HG03521 (cell line): ENCODE results near the gene METAP1.
"Not testable (repeated sequence)": the region's sequence is repeated elsewhere in the genome, so short reads cannot be mapped to it uniquely, and the experiment has no call there.

Experiments
- ATAC-seq: cut with Tn5 transposase; IDR thresholded peaks from one replicate; pipeline ENCODE4 v1.9.1; 2021; ENCODE audit warnings: mild to moderate bottlenecking, moderate library complexity; ENCODE audit not compliant: unreplicated experiment

METAP1 gene

DNA sequence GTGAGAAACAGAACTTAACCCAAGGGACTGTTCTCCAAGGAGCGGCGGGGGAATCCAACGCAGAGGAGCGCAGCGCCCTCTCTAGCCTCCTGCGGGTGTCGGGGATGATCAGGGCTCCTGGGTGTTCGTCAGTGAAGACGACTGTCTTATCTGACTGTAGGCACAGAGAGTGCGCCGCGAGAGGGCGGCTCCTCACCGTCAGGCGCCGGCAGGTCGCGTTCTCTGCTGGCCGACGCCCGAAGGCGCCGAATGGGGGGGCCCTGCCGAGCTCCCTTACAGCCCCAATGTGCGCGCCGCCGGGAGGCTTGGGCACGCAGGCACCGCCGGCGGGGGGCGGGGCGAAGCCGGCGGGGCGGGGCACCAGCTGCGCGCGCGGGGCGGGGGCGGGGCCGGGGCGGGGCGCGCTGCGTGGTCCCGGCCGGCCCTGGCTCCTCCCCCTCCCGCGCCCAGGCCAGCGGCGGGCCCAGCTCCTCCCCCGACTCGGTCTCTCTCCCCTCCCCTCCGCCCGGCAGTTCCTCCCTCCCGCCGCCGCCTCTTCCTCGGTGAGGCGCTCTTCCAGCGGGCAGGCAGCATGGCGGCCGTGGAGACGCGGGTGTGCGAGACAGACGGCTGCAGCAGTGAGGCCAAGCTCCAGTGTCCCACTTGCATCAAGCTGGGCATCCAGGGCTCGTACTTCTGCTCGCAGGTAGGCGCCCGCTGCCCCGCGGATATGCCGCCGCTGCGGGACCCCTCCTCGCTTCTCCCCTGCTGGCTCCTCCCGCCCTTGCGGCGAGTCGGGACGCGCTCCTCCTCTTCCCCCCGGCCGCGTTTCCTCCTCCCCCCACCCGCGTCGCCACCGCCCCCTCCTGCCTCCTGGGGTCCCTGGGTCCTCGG is at the start of gene METAP1:
METAP1 (plus strand) TSS at position 539 of the 873 bp plus-strand sequence; CDS start at position 572, 33 bp downstream.
- ATAC-seq = peak; percentile 92

- ATAC-seq = no peak
Measured at GRCh38 chr4:98946359-98946758, 49.2 kb upstream of the METAP1 start.

GRCh38 chr4:98950925-98951324 is 44.6 kb upstream of the METAP1 start:
- ATAC-seq = no peak

DNA sequence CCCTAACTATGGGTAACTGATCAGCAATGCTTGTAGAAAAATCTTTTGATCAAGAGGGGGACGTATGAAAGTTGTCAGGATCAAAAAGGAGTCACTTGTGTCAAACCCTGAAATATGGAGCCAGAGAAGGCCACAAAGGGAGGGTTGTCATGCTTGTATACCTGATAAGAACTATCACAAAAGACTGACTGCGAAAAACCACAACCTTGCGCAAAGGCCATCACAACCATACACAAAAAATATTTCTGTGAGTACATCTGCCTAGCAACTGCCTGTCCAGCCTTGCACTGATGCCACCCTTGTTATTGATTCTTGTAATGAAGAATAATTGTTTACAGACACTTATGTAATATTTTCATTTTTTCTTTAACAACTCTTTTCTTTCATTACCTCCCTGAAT is 43.8 kb upstream of the METAP1 start:
- ATAC-seq = no peak

GRCh38 chr4:98955229-98955628 is 40.3 kb upstream of the METAP1 start:
- ATAC-seq = no peak

GRCh38 chr4:98958065-98958464 is 37.5 kb upstream of the METAP1 start:
- no peak for ATAC-seq

DNA sequence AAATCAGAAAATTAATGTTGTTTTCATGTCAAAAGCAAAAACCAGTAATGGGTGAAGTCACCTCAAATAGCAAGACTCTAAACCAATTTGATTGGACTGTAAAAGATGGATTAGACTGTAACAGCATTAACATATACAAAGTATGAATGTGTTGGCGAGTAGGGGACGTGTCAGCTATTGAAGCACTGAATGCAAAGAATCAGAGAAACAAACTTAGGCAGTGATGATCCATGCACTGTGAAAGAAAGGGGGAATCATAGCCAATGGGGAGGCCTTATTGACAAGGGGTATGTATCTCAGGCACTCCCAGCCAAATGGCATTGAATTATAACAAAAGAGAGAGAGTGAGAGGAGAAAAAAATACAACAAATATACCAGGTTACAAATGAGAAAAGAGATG is 36.1 kb upstream of the METAP1 start:
- ATAC-seq = no peak

GRCh38 chr4:98961770-98962169 is 33.8 kb upstream of the METAP1 start:
- ATAC-seq = no peak

- ATAC-seq = no peak
Measured at GRCh38 chr4:98963538-98964433, 31.7 kb upstream of the METAP1 start.

DNA sequence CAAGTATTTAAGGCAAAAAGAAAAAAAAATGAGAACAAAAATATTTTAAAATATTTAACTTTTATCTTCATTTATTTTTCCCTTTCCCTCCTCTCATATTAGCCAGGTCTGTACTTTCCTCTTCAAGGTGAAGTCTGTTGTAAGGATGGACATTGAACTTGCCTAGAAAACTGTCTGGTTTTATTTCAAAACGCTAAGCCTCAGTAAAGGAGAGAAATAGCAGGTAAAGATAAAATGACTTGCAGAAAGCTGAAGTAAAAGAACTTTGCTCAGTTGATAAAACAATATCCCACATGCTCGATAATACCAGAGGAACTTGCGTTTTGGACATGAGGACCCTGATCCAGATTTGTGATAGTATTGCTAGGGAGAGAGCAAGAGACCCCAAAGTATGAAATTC is 28.6 kb upstream of the METAP1 start:
- ATAC-seq = no peak

DNA sequence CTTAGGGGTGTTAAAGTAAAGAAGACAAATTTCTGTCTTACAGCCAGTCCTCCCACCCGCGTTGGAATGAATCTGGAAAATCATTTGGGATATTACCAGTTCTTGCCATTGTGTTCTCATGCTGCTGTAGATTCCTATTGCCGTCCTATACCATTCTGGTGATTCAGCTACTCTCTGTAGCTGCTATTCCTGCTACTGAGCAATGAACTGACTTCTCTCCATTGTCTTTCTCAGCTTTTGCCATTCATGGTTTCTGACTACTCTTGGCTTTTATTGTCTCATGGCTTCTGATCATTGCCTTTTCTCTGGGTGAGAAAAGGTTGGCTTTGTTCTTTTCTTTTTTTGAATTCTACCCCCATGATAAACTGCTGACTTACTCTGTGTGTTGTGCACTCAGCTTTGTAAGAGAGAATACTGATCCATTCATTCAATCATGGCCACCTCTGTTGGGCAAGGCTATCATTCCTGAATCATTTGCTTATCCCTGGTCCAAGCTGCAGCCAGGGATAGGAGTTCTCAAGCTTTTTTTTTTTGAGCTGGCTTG is 27.7 kb upstream of the METAP1 start:
- ATAC-seq = no peak

- no peak for ATAC-seq
Measured at GRCh38 chr4:98969878-98970785, 25.4 kb upstream of the METAP1 start.

- ATAC-seq = no peak
Measured at GRCh38 chr4:98976716-98977115, 18.8 kb upstream of the METAP1 start.

GRCh38 chr4:98977557-98977956 is 18.0 kb upstream of the METAP1 start:
- ATAC-seq = no peak

DNA sequence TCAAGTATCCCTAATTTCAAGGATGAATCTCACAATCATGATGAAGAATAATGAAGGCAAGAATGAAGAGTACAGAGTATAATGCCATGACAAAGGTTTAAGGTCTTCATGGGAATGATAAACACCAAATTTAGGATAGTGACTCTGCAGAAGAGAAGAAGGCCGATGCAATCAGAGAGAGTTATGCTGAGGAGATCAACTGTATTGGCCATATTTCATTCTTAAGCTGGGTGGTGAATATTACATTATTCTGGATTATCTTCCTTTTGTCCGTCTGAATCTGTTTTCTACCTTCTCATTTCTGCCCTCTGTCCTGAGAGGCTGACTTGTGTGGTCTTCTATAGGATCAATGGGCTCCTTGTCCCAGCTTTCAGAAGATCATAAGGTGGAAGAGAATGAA is 7.8 kb upstream of the METAP1 start:
- no peak for ATAC-seq

GRCh38 chr4:98992835-98993234 is 2.7 kb upstream of the METAP1 start:
- not testable (repeated sequence) for ATAC-seq

DNA sequence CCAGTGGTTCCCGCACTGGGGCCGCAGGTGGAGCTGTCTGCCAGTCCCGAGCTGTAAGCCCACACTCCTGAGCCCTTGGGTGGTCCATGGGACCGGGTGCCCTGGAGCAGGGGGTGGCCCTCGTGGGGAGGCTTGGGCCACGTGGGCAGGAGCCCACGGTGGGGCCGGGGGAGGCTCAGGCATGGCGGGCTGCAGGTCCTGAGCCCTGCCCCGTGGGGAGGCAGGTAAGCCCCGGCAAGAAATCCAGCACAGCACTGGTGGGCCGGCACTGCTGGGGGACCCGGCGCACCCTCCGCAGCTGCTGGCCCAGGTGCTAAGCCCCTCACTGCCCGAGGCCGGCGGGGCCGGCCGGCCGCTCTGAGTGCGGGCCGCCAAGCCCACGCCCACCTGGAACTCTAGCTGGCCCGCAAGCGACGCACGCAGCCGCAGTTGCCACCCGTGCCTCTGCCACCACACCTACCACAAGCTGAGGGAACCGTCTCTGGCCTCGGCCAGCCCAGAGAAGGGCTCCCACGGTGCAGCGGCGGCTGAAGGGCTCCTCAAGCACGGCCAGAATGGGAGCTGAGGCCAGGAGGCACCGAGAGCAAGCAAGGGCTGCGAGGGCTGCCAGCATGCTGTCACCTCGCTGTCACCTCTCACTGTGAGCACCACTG is 2.0 kb upstream of the METAP1 start:
- no peak for ATAC-seq

DNA sequence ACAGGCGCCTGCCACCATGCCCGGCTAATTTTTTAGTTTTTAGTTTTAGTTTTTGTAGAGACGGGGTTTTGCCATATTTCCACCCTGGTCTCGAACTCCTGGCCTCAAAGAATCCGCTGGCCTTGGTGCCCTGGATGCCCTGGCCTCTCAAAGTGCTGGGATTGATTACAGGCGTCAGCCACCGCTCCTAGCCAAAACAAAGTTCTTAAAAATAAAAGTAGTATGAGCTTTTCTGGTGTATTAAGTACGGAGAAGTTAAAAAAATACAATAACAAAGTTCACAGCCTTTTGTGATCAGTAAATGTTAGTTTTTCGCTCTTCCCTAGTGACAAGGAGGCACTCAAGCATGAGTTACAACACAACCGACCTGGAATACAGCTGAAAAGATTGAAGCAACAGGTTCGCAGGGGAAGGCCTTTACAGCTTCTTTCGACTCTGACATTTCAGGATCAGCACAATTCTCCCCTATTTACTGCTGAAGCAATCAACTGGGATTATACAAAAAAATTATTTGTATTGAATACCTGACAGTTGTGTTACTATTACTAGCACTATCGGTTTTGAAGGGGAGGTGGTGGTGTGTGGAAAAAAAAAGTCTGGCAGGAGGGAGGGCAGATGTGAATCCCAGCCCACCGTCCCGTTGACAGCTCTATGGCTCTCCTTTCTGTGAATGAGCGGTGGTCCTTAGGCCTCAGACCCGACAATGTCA is 893 bp upstream of the METAP1 start:
- no peak for ATAC-seq

DNA sequence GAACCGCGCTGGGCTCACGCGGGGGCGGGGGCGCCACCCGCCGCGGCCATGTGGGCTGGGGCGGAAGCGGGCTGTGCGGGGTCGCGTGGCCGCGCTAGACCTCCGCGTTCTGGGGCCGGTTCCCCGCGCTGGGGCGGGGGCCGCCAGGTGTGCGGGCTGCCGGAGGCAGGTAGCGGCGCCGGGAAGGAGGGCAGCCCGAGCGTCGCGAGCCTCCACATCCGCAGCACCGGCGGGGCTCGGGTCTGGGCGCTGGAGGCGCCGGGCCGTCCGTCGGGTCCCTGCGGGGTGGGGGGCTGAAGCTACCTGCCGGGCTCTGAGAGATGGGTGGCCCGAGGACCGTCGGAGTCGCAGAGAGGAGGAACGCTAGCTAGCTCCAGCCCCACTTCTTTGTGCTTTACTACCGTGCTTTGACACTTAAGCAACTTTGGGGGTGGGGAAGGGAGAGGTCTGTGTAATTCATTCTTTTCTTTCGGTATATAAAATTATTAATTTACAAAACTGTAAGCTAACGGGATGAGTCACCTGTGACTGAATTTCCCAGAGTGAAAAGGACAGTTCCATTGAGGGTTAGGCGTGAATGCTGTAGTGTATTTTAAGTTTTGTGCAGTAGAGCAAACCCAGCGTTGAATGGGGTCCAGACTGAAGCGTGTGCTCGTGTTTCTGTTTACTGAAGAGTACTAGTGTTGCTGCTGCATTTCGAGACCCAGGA is 689 bp downstream of the METAP1 start:
- ATAC-seq = peak; percentile 19
